K562 (cell line): Measurements from ENCODE around the gene CERS6. TPM values are rescaled to one million over a fixed set of nuclear protein-coding genes. Genes with fewer than 3 reads are reported as not detected.

ENCODE experiments used
- ARHGAP35 ChIP-seq: fragments of 450-650 bp; IDR thresholded peaks from 2 replicates; pipeline ENCODE4 v1.6.1; 2018; ENCODE audit not compliant: partially characterized antibody
- BCL6 ChIP-seq: fragments of 250-450 bp; sonication (Bioruptor Pico); IDR thresholded peaks from 2 replicates; pipeline ENCODE4 v1.4.0; 2020
- BRD9 ChIP-seq: fragments of 450-650 bp; IDR thresholded peaks from 2 replicates; pipeline ENCODE4 v1.6.1; 2018; ENCODE audit warnings: low read depth; ENCODE audit not compliant: partially characterized antibody
- CBFA2T3 ChIP-seq: fragments of 450-650 bp; IDR thresholded peaks from 2 replicates; pipeline ENCODE4 v1.6.1; 2017
- CBX2 ChIP-seq: fragments of 200-600 bp; sonication (generic); IDR thresholded peaks from one replicate; pipeline ENCODE4 v1.6.1; 2012; ENCODE audit warnings: mild to moderate bottlenecking, low read length, inconsistent platforms; ENCODE audit not compliant: insufficient read depth, poor library complexity, severe bottlenecking
- CCAR2 ChIP-seq: fragments of 200-400 bp; formaldehyde crosslinking; IDR thresholded peaks from 2 replicates; pipeline ENCODE4 v1.6.1; 2017; ENCODE audit warnings: mild to moderate bottlenecking, low read depth, low read length
- E2F3 ChIP-seq: fragments of 250-450 bp; sonication (Bioruptor Pico); IDR thresholded peaks from 2 replicates; pipeline ENCODE4 v1.4.0; 2020; ENCODE audit warnings: mild to moderate bottlenecking
- E4F1 ChIP-seq: fragments of 250-450 bp; sonication (Bioruptor Pico); IDR thresholded peaks from 2 replicates; pipeline ENCODE4 v1.5.0; 2021; ENCODE audit warnings: mild to moderate bottlenecking, borderline replicate concordance
- ETS2 ChIP-seq: IDR thresholded peaks from 2 replicates; pipeline ENCODE4 v1.6.1; 2016; ENCODE audit warnings: borderline replicate concordance, missing genetic modification characterization, mild to moderate bottlenecking, moderate library complexity, missing compliant biosample characterization; ENCODE audit not compliant: poor library complexity, severe bottlenecking
- MEF2D ChIP-seq: conservative IDR thresholded peaks from 2 replicates; pipeline ENCODE4 v1.6.1; 2016; ENCODE audit warnings: low read depth, missing genetic modification characterization, missing compliant biosample characterization
- MNT ChIP-seq, 2 experiments: fragments of 450-650 bp; conservative IDR thresholded peaks; 2 replicates each; pipeline ENCODE4 v1.6.1; 2017; ENCODE audit warnings: mild to moderate bottlenecking in 2 of 2, moderate library complexity in 2 of 2
- PML ChIP-seq: IDR thresholded peaks from 2 replicates; pipeline ENCODE4 v1.6.1; 2012; ENCODE audit warnings: low read length, inconsistent platforms
- POLR3A ChIP-seq: IDR thresholded peaks from 2 replicates; pipeline ENCODE4 v1.6.1; 2011; ENCODE audit warnings: borderline replicate concordance, mild to moderate bottlenecking, moderate library complexity; ENCODE audit not compliant: insufficient read length, insufficient read depth; ENCODE audit errors: extremely low read depth
- RBM14 ChIP-seq: fragments of 200-400 bp; formaldehyde crosslinking; IDR thresholded peaks from 2 replicates; pipeline ENCODE4 v1.6.1; 2018; ENCODE audit warnings: low read depth, mild to moderate bottlenecking, low read length, moderate library complexity, borderline replicate concordance; ENCODE audit not compliant: insufficient read depth
- SFPQ ChIP-seq: fragments of 200-400 bp; formaldehyde crosslinking; IDR thresholded peaks from 2 replicates; pipeline ENCODE4 v1.6.1; 2017; ENCODE audit warnings: mild to moderate bottlenecking, low read depth, low read length, moderate library complexity
- SP1 ChIP-seq: sonication (generic); formaldehyde crosslinking; IDR thresholded peaks from 2 replicates; pipeline ENCODE4 v1.8.1; 2022; ENCODE audit warnings: mild to moderate bottlenecking, missing genetic modification reagents
- TAL1 ChIP-seq: fragments of 450-650 bp; IDR thresholded peaks from 2 replicates; pipeline ENCODE4 v1.6.1; 2016; ENCODE audit warnings: mild to moderate bottlenecking
- TCF15 ChIP-seq: fragments of 250-450 bp; sonication (Bioruptor Pico); IDR thresholded peaks from 2 replicates; pipeline ENCODE4 v1.8.0; 2022; ENCODE audit warnings: moderate library complexity, mild to moderate bottlenecking, inconsistent platforms
- ZEB2 ChIP-seq: fragments of 450-650 bp; IDR thresholded peaks from 2 replicates; pipeline ENCODE4 v1.6.1; 2016
- ZNF347 ChIP-seq: fragments of 450-650 bp; formaldehyde crosslinking; IDR thresholded peaks from 2 replicates; pipeline ENCODE4 v1.4.0; 2020; ENCODE audit warnings: low read depth, mild to moderate bottlenecking, moderate library complexity
- ZNF76 ChIP-seq: fragments of 250-450 bp; sonication (Bioruptor Pico); IDR thresholded peaks from 2 replicates; pipeline ENCODE4 v1.4.0; 2020; ENCODE audit warnings: mild to moderate bottlenecking, moderate library complexity, borderline replicate concordance
- polyA plus RNA-seq, 8 experiments: library from polyadenylated mRNA; depleted of rRNA in 4 of 8; stranded (reverse) in 5 of 8; unstranded in 3 of 8; fragments of >200 nt; fragmentation: Nextera tagmentation in 2 of 8; fragmentation: Illumina TruSeq in 1 of 8; extraction: Ambion mirVana in 2 of 8; extraction: Trizol in 1 of 8; gene quantifications; 2 replicates each; pipeline versions ENCODE4 v1.2.1 to v1.2.3, GENCODE V29; 2011 to 2014; ENCODE audit warnings: inconsistent platforms in 1 of 8, missing spikeins in 1 of 8
- total RNA-seq, 7 experiments: library from RNA; depleted of rRNA in 6 of 7; stranded (reverse); fragments of >200 nt in 6 of 7; fragmentation: Illumina TruSeq in 2 of 7; extraction: Trizol in 2 of 7; gene quantifications; 2 replicates each; pipeline versions ENCODE4 v1.2.1 to v1.2.3, GENCODE V29; 2011 to 2021; ENCODE audit warnings: low replicate concordance in 1 of 7

CERS6 gene
- total and polyA plus RNA-seq, 9 of the 15 experiments (the other 6 are each of a cell fraction or from before 2014, with no cell fraction given), result 1.6 to 13.6 (median 11.4) TPM

GRCh38 chr2:168801961-168802858 is 346.1 kb downstream of the CERS6 start, which contains the start of gene NOSTRIN (continued):
- TF ChIP-seq ZNF347 (CRISPR knock-in tag), result no peak
- TF ChIP-seq ETS2 (tag), result no peak
- TF ChIP-seq CBFA2T3, result peak; percentile 42
- no peak; the same call in 1 of the 2 replicates for TF ChIP-seq SP1 (CRISPR knock-in tag)
- no peak for TF ChIP-seq CCAR2
- no peak for TF ChIP-seq TAL1
- TF ChIP-seq POLR3A, result no peak
- TF ChIP-seq E2F3 (CRISPR knock-in tag), result no peak
- TF ChIP-seq ARHGAP35, result no peak
- no peak for TF ChIP-seq CBX2
- TF ChIP-seq E4F1 (CRISPR knock-in tag), result no peak
- TF ChIP-seq TCF15 (CRISPR knock-in tag), result no peak
- no peak for TF ChIP-seq BCL6 (CRISPR knock-in tag)
- no peak for TF ChIP-seq MEF2D (tag)
- TF ChIP-seq BRD9, result peak; percentile 88
- peak; percentile 50; the same call in 1 of the 2 replicates for TF ChIP-seq ZEB2
- no peak for TF ChIP-seq RBM14
- no peak for TF ChIP-seq SFPQ
- peak; percentile 54 for TF ChIP-seq PML
- TF ChIP-seq ZNF76 (CRISPR knock-in tag), result no peak
- peak in 1 of 2 experiments; percentile 48; a peak in 2 of 4 replicates for TF ChIP-seq MNT (conservative IDR thresholded peaks at IDR 0.05)
